Stimulated activated CD4-positive, alpha-beta T cell treated with anti-CD3 and anti-CD28 coated beads, Interleukin-15, amount 100 ng/mL, for 24 hours (primary cell): Measurements from ENCODE around the gene TESK2.
"Not testable (repeated sequence)": the region's sequence is repeated elsewhere in the genome, so short reads cannot be mapped to it uniquely, and the experiment has no call there.

Source experiments
- DNase-seq: peaks from one replicate; pipeline ENCODE4 v3.0.0-alpha.2; 2020

Gene TESK2

GRCh38 chr1:45508295-45509151 lies 17.6 kb upstream of the TESK2 start:
- DNase-seq = no peak

- no peak for DNase-seq
Measured at GRCh38 chr1:45507893-45508292, 16.9 kb upstream of the TESK2 start.

- no peak for DNase-seq
Measured at GRCh38 chr1:45507195-45507594, 16.2 kb upstream of the TESK2 start.

- DNase-seq = no peak
Measured at GRCh38 chr1:45503462-45504360, 12.7 kb upstream of the TESK2 start.

- no peak for DNase-seq
Measured at GRCh38 chr1:45501505-45501859, 10.5 kb upstream of the TESK2 start.

GRCh38 chr1:45499415-45499769 lies 8.4 kb upstream of the TESK2 start:
- peak; percentile 26 for DNase-seq

GRCh38 chr1:45498279-45498678 lies 7.3 kb upstream of the TESK2 start:
- DNase-seq = no peak

- DNase-seq = peak; percentile 59
Measured at GRCh38 chr1:45493116-45493697, 2.2 kb upstream of the TESK2 start.

- DNase-seq = no peak
Measured at GRCh38 chr1:45492691-45493090, 1.7 kb upstream of the TESK2 start.

GRCh38 chr1:45491487-45492260 lies 711 bp upstream of the TESK2 start:
- DNase-seq = no peak

- DNase-seq = no peak
Measured at GRCh38 chr1:45490121-45490625, 790 bp downstream of the TESK2 start.

- peak; percentile 69 for DNase-seq
Measured at GRCh38 chr1:45489379-45489778, 1.6 kb downstream of the TESK2 start.

- no peak for DNase-seq
Measured at GRCh38 chr1:45488666-45489377, 2.1 kb downstream of the TESK2 start.

GRCh38 chr1:45485949-45486348 lies 5.0 kb downstream of the TESK2 start:
- no peak for DNase-seq

- no peak for DNase-seq
Measured at GRCh38 chr1:45479039-45479748, 11.8 kb downstream of the TESK2 start.

GRCh38 chr1:45478121-45478814 lies 12.7 kb downstream of the TESK2 start:
- no peak for DNase-seq

GRCh38 chr1:45477646-45478045 lies 13.3 kb downstream of the TESK2 start:
- DNase-seq = no peak

- not testable (repeated sequence) for DNase-seq
Measured at GRCh38 chr1:45474194-45474593, 16.8 kb downstream of the TESK2 start.

GRCh38 chr1:45473302-45473701 lies 17.7 kb downstream of the TESK2 start:
- DNase-seq = no peak

- DNase-seq = no peak
Measured at GRCh38 chr1:45470306-45470798, 20.6 kb downstream of the TESK2 start.
